Measurements from ENCODE around the gene GADD45A. TPM values are rescaled to one million over a fixed set of nuclear protein-coding genes. Genes with fewer than 3 reads are reported as not detected.

GADD45A gene
- total and polyA plus RNA-seq, 9 of the 15 experiments (the other 6 are each of a cell fraction or from before 2014, with no cell fraction given), result 21.3 to 156 (median 62.1) TPM

DNA sequence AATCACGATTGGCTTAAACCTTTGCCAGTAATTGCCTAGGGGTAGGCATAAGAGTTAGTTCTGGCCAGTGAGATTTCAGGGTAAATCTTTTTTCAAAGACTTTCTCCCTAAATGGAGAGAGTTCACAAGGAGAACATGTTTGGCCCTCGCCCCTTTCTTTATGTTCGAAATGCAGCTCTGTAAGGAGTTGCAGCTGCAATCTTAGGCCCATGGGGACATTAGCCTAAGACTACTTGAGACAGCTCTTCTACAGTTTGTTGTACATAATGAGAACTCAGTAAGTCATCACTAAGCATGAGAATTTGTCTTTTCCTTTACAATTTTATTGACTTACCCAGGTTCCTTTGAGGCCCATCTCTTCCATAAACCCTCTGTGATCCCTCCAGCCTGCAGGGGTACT is 40.4 kb upstream of the GADD45A start:
- H3K9me3 ChIP-seq (replicated peaks; ENCODE audit: control insufficient read depth, insufficient read depth, low read depth, low read length), result no peaks in the 10 kb centered on the region
- ChIA-PET CTCF (ENCODE audit: low intra/inter-chr PET ratio) (no interaction called here), POLR2A (interaction anchor here (0.7 to 1.2 kb wide), 2 partner anchors 40 to 42 kb away, joined by 3 to 5 read pairs; partner anchors contain the start of gene GADD45A)
- no peaks in the 10 kb centered on the region for H3K9me1 ChIP-seq (ENCODE audit: control insufficient read depth, insufficient read depth, low read length)
- BruUV-seq (replicated peaks), result no TSS peak
- 100% methylated on average over 3 of the region's 3 CpGs for WGBS (ENCODE audit: insufficient coverage, low coverage, missing lambda C conversion rate)
- no peaks in the 10 kb centered on the region for H4K20me1 ChIP-seq (replicated peaks; ENCODE audit: control insufficient read depth, insufficient read depth, low read length)
- H3K4me1 ChIP-seq (replicated peaks in 1 of 2; ENCODE audit: control insufficient read depth in 2 of 2, insufficient read depth in 2 of 2, low read length in 2 of 2), result peaks cover 19 to 25% of the 10 kb centered on the region in 2 experiments
- H3K4me3 ChIP-seq, result no peak overlapping the region
- intact Hi-C loops (cut with micrococcal nuclease), result no loop called here
- no peak overlapping the region for H3K9ac ChIP-seq (ENCODE audit: insufficient read depth in 1 of 2, low read depth in 2 of 2, low read length in 2 of 2)
- no peaks in the 10 kb centered on the region for H3K36me3 ChIP-seq (ENCODE audit: control insufficient read depth, insufficient read depth, low read length)
- in situ Hi-C loops (cut with MboI), result no loop called here
- TF ChIP-seq CREB1 (IDR thresholded peaks at IDR 0.05), result no peak
- no peak for TF ChIP-seq CREB1 (CRISPR knock-in tag; IDR thresholded peaks at IDR 0.05)
- TF ChIP-seq RB1 (IDR thresholded peaks at IDR 0.05; ENCODE audit: low read depth), result no peak
- TF ChIP-seq MEF2D (tag; conservative IDR thresholded peaks at IDR 0.05; ENCODE audit: low read depth), result no peak
- TF ChIP-seq SIN3B (IDR thresholded peaks at IDR 0.05; ENCODE audit: low read depth), result no peak
- TF ChIP-seq KDM4B (IDR thresholded peaks at IDR 0.05; ENCODE audit: borderline replicate concordance in 2 of 2, low read depth in 1 of 2), result no peak
- TF ChIP-seq HNRNPUL1 (IDR thresholded peaks at IDR 0.05; ENCODE audit: low read length), result no peak
- no peak for TF ChIP-seq NFATC3 (IDR thresholded peaks at IDR 0.05)
- TF ChIP-seq RNF2 (IDR thresholded peaks at IDR 0.05), result no peak
- TF ChIP-seq, protein P1, sequence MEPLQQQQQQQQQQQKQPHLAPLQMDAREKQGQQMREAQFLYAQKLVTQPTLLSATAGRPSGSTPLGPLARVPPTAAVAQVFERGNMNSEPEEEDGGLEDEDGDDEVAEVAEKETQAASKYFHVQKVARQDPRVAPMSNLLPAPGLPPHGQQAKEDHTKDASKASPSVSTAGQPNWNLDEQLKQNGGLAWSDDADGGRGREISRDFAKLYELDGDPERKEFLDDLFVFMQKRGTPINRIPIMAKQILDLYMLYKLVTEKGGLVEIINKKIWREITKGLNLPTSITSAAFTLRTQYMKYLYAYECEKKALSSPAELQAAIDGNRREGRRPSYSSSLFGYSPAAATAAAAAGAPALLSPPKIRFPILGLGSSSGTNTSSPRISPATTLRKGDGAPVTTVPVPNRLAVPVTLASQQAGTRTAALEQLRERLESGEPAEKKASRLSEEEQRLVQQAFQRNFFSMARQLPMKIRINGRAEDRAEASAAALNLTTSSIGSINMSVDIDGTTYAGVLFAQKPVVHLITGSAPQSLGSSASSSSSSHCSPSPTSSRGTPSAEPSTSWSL (CRISPR knock-in tag; IDR thresholded peaks at IDR 0.05; ENCODE audit: borderline replicate concordance), result no peak
- TF ChIP-seq ZNF699 (CRISPR knock-in tag; IDR thresholded peaks at IDR 0.05; ENCODE audit: insufficient replicate concordance), result no peak
- TF ChIP-seq RFX5 (IDR thresholded peaks at IDR 0.05; ENCODE audit: low read depth, low read length), result no peak
- no peak for TF ChIP-seq ZNF347 (CRISPR knock-in tag; IDR thresholded peaks at IDR 0.05; ENCODE audit: low read depth)
- no peak for TF ChIP-seq TCF7L2 (IDR thresholded peaks at IDR 0.05; ENCODE audit: low read depth, low read length)
- H2AFZ ChIP-seq (ENCODE audit: low read depth, low read length), result no peak overlapping the region
- FAIRE-seq (no peak), ATAC-seq (no peak), DNase-seq (ENCODE audit: extremely low read depth in 1 of 4, low spot score in 3 of 4) (no peak)
- no peak overlapping the region for H3K27ac ChIP-seq (ENCODE audit: extremely low read depth, low read depth, low read length)
- H3K79me2 ChIP-seq (ENCODE audit: control insufficient read depth, insufficient read depth, low read length), result no peaks in the 10 kb centered on the region
- no peaks in the 10 kb centered on the region for H3K27me3 ChIP-seq (ENCODE audit: control insufficient read depth in 2 of 2, insufficient read depth in 2 of 2, low read length in 2 of 2)
- H3K4me2 ChIP-seq (ENCODE audit: insufficient read depth, low read length), result no peak overlapping the region
